MCF 10A (cell line): Measurements from ENCODE around the gene FGF14. TPM values are rescaled to one million over a fixed set of nuclear protein-coding genes. Genes with fewer than 3 reads are reported as not detected.

Experiments used
- BruUV-seq: library from RNA; stranded (reverse); fragments of 400-500 nt; replicated peaks from 2 replicates; lab custom pipeline; 2021; lab: Mats Ljungman, UMichigan
- CTCF ChIA-PET: fragments of 300-600 bp; sonication (Branson Sonifier 250); formaldehyde crosslinking; extraction: SDS; loops from one replicate; lab custom pipeline; 2021; ENCODE audit warnings: antibody characterized with exemption, inconsistent platforms; lab: Yijun Ruan, JAX
- POLR2A ChIA-PET: fragments of 300-600, 350-650 bp; sonication (Branson Sonifier 250); formaldehyde crosslinking; extraction: SDS; loops from one replicate; lab custom pipeline; 2020; ENCODE audit warnings: antibody characterized with exemption, inconsistent platforms; lab: Yijun Ruan, JAX
- DNase-seq: peaks from one replicate; pipeline ENCODE4 v3.0.0-alpha.2; 2018; ENCODE audit not compliant: unreplicated experiment
- H3K27ac Mint-ChIP-seq: one replicate; pipeline ENCODE4 v1.8.0; 2022; ENCODE audit warnings: mild to moderate bottlenecking, low read depth, mixed read lengths; ENCODE audit not compliant: unreplicated experiment
- H3K27me3 Mint-ChIP-seq: one replicate; pipeline ENCODE4 v1.8.0; 2022; ENCODE audit warnings: mixed read lengths; ENCODE audit not compliant: insufficient read depth, unreplicated experiment
- H3K36me3 Mint-ChIP-seq: one replicate; pipeline ENCODE4 v1.8.0; 2022; ENCODE audit warnings: mild to moderate bottlenecking, moderate library complexity, mixed read lengths; ENCODE audit not compliant: insufficient read depth, unreplicated experiment
- H3K4me1 Mint-ChIP-seq: one replicate; pipeline ENCODE4 v1.8.0; 2022; ENCODE audit warnings: mixed read lengths; ENCODE audit not compliant: insufficient read depth, unreplicated experiment
- H3K4me3 Mint-ChIP-seq: one replicate; pipeline ENCODE4 v1.8.0; 2022; ENCODE audit warnings: mild to moderate bottlenecking, moderate library complexity, mixed read lengths; ENCODE audit not compliant: unreplicated experiment
- H3K9me3 Mint-ChIP-seq: one replicate; pipeline ENCODE4 v1.8.0; 2022; ENCODE audit warnings: mixed read lengths; ENCODE audit not compliant: unreplicated experiment
- CTCF ChIP-seq: fragments of 200-600 bp; IDR thresholded peaks from one replicate; pipeline ENCODE4 v1.8.0; 2022; ENCODE audit warnings: antibody characterized with exemption, mild to moderate bottlenecking; ENCODE audit not compliant: unreplicated experiment
- intact Hi-C: fragments of 100-400 bp; cut with micrococcal nuclease; formaldehyde crosslinking; loops from 2 replicates; pipeline ENCODE4 v1.14.1; 2022
- total RNA-seq: library from RNA; stranded (reverse); gene quantifications from 2 replicates; pipeline ENCODE4 v1.2.3, GENCODE V29; 2022

Gene FGF14
- total RNA-seq, 1 experiment from 2014 or later, result not detected

- POLR2A ChIA-PET, result no interaction called here
- DNase-seq, result no peak
- Mint-ChIP-seq H3K9me3 (no peaks in the 10 kb centered on the region), H3K4me1 (no peaks in the 10 kb centered on the region), H3K4me3 (no peak overlapping the region), H3K27ac (no peak overlapping the region), H3K36me3 (no peaks in the 10 kb centered on the region), H3K27me3 (peaks cover 90% of the 10 kb centered on the region)
- TF ChIP-seq CTCF, result no peak
- CTCF ChIA-PET, result no interaction called here
- intact Hi-C loops, result no loop called here
- no TSS peak for BruUV-seq
These were observed 485.6 kb downstream of the FGF14 start for GRCh38 chr13:101916108-101916774.

- TF ChIP-seq CTCF, result no peak
- ChIA-PET POLR2A (no interaction called here), CTCF (interaction anchor here (0.5 kb wide), 2 partner anchors 84 to 771 kb away, joined by 3 read pairs; no protein-coding TSS in a partner anchor)
- H3K27me3 Mint-ChIP-seq, result peaks cover 89% of the 10 kb centered on the region
- no TSS peak for BruUV-seq
- no peaks in the 10 kb centered on the region for H3K36me3 Mint-ChIP-seq
- intact Hi-C loops, result no loop called here
- H3K9me3 Mint-ChIP-seq, result no peaks in the 10 kb centered on the region
- no peak overlapping the region for H3K27ac Mint-ChIP-seq
- H3K4me1 Mint-ChIP-seq, result no peaks in the 10 kb centered on the region
- DNase-seq, result no peak
- H3K4me3 Mint-ChIP-seq, result no peak overlapping the region
These were observed 486.1 kb downstream of the FGF14 start for GRCh38 chr13:101915755-101916107.

GRCh38 chr13:101915331-101915730 lies 486.5 kb downstream of the FGF14 start:
- intact Hi-C loops, result no loop called here

GRCh38 chr13:101911752-101912151 lies 490.1 kb downstream of the FGF14 start:
- Mint-ChIP-seq H3K36me3 (no peaks in the 10 kb centered on the region), H3K4me1 (no peaks in the 10 kb centered on the region), H3K27me3 (peaks cover 70% of the 10 kb centered on the region), H3K4me3 (no peak overlapping the region), H3K9me3 (no peaks in the 10 kb centered on the region), H3K27ac (no peak overlapping the region)
- ChIA-PET CTCF (interaction anchor here (0.6 kb wide), 1 partner anchor 554 kb away, joined by 3 read pairs; no protein-coding TSS in a partner anchor), POLR2A (no interaction called here)
- no TSS peak for BruUV-seq
- intact Hi-C loops, result no loop called here
- no peak for TF ChIP-seq CTCF
- DNase-seq, result no peak

More at GRCh38 chr13:101915331-101915730, 486.5 kb downstream of the FGF14 start:
- Mint-ChIP-seq H3K4me1 (no peaks in the 10 kb centered on the region), H3K9me3 (no peaks in the 10 kb centered on the region), H3K4me3 (no peak overlapping the region), H3K36me3 (no peaks in the 10 kb centered on the region), H3K27me3 (peaks cover 89% of the 10 kb centered on the region), H3K27ac (no peak overlapping the region)
- CTCF ChIA-PET, result interaction anchor here (0.5 kb wide), 2 partner anchors 84 to 771 kb away, joined by 3 read pairs; no protein-coding TSS in a partner anchor
- POLR2A ChIA-PET, result no interaction called here
- BruUV-seq, result no TSS peak
- no peak for DNase-seq
- no peak for TF ChIP-seq CTCF
